SK-N-SH treated with all-trans-retinoic acid at 6 μM for 48 hours (cell line): ENCODE results near the gene WWC1.

Source experiments
- ATAC-seq: fragments of 200-7000 bp; cut with Tn5 transposase; 3 replicates; pipeline ENCODE4 v1.9.1; 2020; ENCODE audit warnings: mild to moderate bottlenecking, moderate library complexity
- ARNTL ChIP-seq: fragments of 450-650 bp; formaldehyde crosslinking; IDR thresholded peaks from 2 replicates; pipeline ENCODE4 v1.5.0; 2020; ENCODE audit warnings: low read depth, mild to moderate bottlenecking, moderate library complexity, borderline replicate concordance
- CSDC2 ChIP-seq: fragments of 250-450 bp; sonication (Bioruptor Pico); IDR thresholded peaks from 2 replicates; pipeline ENCODE4 v1.5.0; 2020; ENCODE audit warnings: mild to moderate bottlenecking, moderate library complexity
- ESRRG ChIP-seq: fragments of 250-450 bp; sonication (Bioruptor Pico); IDR thresholded peaks from 2 replicates; pipeline ENCODE4 v1.6.1; 2021; ENCODE audit warnings: mild to moderate bottlenecking
- GLIS3 ChIP-seq: fragments of 250-450 bp; sonication (Bioruptor Pico); IDR thresholded peaks from 2 replicates; pipeline ENCODE4 v1.5.0; 2020; ENCODE audit warnings: mild to moderate bottlenecking, moderate library complexity
- ISL1 ChIP-seq: fragments of 250-450 bp; sonication (Bioruptor Pico); IDR thresholded peaks from 2 replicates; pipeline ENCODE4 v2.1.2; 2022; ENCODE audit warnings: mild to moderate bottlenecking, moderate library complexity
- OSR1 ChIP-seq: fragments of 250-450 bp; sonication (Bioruptor Pico); IDR thresholded peaks from 2 replicates; pipeline ENCODE4 v1.8.0; 2022; ENCODE audit warnings: moderate library complexity, mild to moderate bottlenecking, inconsistent platforms
- PATZ1 ChIP-seq: fragments of 250-450 bp; sonication (Bioruptor Pico); IDR thresholded peaks from 2 replicates; pipeline ENCODE4 v1.8.0; 2020; ENCODE audit warnings: mild to moderate bottlenecking, moderate library complexity, borderline replicate concordance
- PPARA ChIP-seq: fragments of 250-450 bp; sonication (Bioruptor Pico); IDR thresholded peaks from 2 replicates; pipeline ENCODE4 v1.5.0; 2020; ENCODE audit warnings: mild to moderate bottlenecking, borderline replicate concordance
- RARB ChIP-seq: fragments of 250-450 bp; sonication (Bioruptor Pico); IDR thresholded peaks from 2 replicates; pipeline ENCODE4 v1.8.0; 2021; ENCODE audit warnings: mild to moderate bottlenecking, moderate library complexity
- SNAI2 ChIP-seq: fragments of 250-450 bp; sonication (Bioruptor Pico); IDR thresholded peaks from 2 replicates; pipeline ENCODE4 v1.5.0; 2020; ENCODE audit warnings: mild to moderate bottlenecking, moderate library complexity
- TCF4 ChIP-seq: fragments of 250-450 bp; sonication (Bioruptor Pico); IDR thresholded peaks from 2 replicates; pipeline ENCODE4 v1.8.0; 2021; ENCODE audit warnings: mild to moderate bottlenecking, moderate library complexity, borderline replicate concordance
- TOX ChIP-seq: fragments of 250-450 bp; sonication (Bioruptor Pico); IDR thresholded peaks from 2 replicates; pipeline ENCODE4 v1.8.0; 2021; ENCODE audit warnings: mild to moderate bottlenecking, moderate library complexity, borderline replicate concordance
- ZC3H10 ChIP-seq: fragments of 250-450 bp; sonication (Bioruptor Pico); IDR thresholded peaks from 2 replicates; pipeline ENCODE4 v1.5.1; 2021; ENCODE audit warnings: mild to moderate bottlenecking, moderate library complexity
- ZFP3 ChIP-seq: fragments of 250-450 bp; sonication (Bioruptor Pico); IDR thresholded peaks from 2 replicates; pipeline ENCODE4 v1.5.0; 2020; ENCODE audit warnings: mild to moderate bottlenecking, moderate library complexity
- ZNF565 ChIP-seq: fragments of 450-650 bp; formaldehyde crosslinking; conservative IDR thresholded peaks from 2 replicates; pipeline ENCODE4 v1.5.0; 2020; ENCODE audit warnings: low read depth, mild to moderate bottlenecking, moderate library complexity
- ZNF70 ChIP-seq: fragments of 450-650 bp; formaldehyde crosslinking; IDR thresholded peaks from 2 replicates; pipeline ENCODE4 v1.5.0; 2020; ENCODE audit warnings: mild to moderate bottlenecking, moderate library complexity
- ZNF8 ChIP-seq: fragments of 450-650 bp; formaldehyde crosslinking; IDR thresholded peaks from 2 replicates; pipeline ENCODE4 v1.5.0; 2020; ENCODE audit warnings: mild to moderate bottlenecking, moderate library complexity
- TF ChIP-seq, protein P1 (sequence below): fragments of 250-450 bp; sonication (Bioruptor Pico); IDR thresholded peaks from 2 replicates; pipeline ENCODE4 v1.5.1; 2021; ENCODE audit warnings: mild to moderate bottlenecking, moderate library complexity
- TF ChIP-seq, protein P2 (sequence below): fragments of 250-450 bp; sonication (Bioruptor Pico); IDR thresholded peaks from 2 replicates; pipeline ENCODE4 v1.5.0; 2020; ENCODE audit warnings: mild to moderate bottlenecking, moderate library complexity
- TF ChIP-seq, protein P3 (sequence below): fragments of 250-450 bp; sonication (Bioruptor Pico); IDR thresholded peaks from 2 replicates; pipeline ENCODE4 v1.8.0; 2021; ENCODE audit warnings: low read depth, mild to moderate bottlenecking, moderate library complexity, borderline replicate concordance

The WWC1 gene

GRCh38 chr5:168291342-168291963 is at the start of gene WWC1:
WWC1 (plus strand) TSS chr5:168291645; CDS start chr5:168292153, 508 bp downstream.
- TF ChIP-seq, protein P1, sequence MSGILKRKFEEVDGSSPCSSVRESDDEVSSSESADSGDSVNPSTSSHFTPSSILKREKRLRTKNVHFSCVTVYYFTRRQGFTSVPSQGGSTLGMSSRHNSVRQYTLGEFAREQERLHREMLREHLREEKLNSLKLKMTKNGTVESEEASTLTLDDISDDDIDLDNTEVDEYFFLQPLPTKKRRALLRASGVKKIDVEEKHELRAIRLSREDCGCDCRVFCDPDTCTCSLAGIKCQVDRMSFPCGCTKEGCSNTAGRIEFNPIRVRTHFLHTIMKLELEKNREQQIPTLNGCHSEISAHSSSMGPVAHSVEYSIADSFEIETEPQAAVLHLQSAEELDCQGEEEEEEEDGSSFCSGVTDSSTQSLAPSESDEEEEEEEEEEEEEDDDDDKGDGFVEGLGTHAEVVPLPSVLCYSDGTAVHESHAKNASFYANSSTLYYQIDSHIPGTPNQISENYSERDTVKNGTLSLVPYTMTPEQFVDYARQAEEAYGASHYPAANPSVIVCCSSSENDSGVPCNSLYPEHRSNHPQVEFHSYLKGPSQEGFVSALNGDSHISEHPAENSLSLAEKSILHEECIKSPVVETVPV (CRISPR knock-in tag): no peak
- TF ChIP-seq ZC3H10 (CRISPR knock-in tag) (no peak), PATZ1 (no peak), ISL1 (CRISPR knock-in tag) (no peak), ZFP3 (CRISPR knock-in tag) (no peak), CSDC2 (CRISPR knock-in tag) (no peak), ZNF70 (CRISPR knock-in tag) (no peak), PPARA (CRISPR knock-in tag) (no peak), TOX (CRISPR knock-in tag) (no peak), RARB (CRISPR knock-in tag) (no peak)
- peak; percentile 79 for ATAC-seq

GRCh38 chr5:168244838-168245559 is 46.4 kb upstream of the WWC1 start:
- no peak for ATAC-seq
- TF ChIP-seq PATZ1 (no peak), ARNTL (CRISPR knock-in tag) (no peak), PPARA (CRISPR knock-in tag) (no peak), ZFP3 (CRISPR knock-in tag) (no peak), SNAI2 (CRISPR knock-in tag) (no peak), TOX (CRISPR knock-in tag) (no peak), ZNF565 (CRISPR knock-in tag) (no peak), ZC3H10 (CRISPR knock-in tag) (no peak), TCF4 (no peak), ZNF8 (CRISPR knock-in tag) (no peak), CSDC2 (CRISPR knock-in tag) (no peak), ESRRG (CRISPR knock-in tag) (no peak), OSR1 (CRISPR knock-in tag) (no peak), ZNF70 (CRISPR knock-in tag) (no peak), RARB (CRISPR knock-in tag) (no peak), GLIS3 (CRISPR knock-in tag) (no peak)
- TF ChIP-seq, protein P2, sequence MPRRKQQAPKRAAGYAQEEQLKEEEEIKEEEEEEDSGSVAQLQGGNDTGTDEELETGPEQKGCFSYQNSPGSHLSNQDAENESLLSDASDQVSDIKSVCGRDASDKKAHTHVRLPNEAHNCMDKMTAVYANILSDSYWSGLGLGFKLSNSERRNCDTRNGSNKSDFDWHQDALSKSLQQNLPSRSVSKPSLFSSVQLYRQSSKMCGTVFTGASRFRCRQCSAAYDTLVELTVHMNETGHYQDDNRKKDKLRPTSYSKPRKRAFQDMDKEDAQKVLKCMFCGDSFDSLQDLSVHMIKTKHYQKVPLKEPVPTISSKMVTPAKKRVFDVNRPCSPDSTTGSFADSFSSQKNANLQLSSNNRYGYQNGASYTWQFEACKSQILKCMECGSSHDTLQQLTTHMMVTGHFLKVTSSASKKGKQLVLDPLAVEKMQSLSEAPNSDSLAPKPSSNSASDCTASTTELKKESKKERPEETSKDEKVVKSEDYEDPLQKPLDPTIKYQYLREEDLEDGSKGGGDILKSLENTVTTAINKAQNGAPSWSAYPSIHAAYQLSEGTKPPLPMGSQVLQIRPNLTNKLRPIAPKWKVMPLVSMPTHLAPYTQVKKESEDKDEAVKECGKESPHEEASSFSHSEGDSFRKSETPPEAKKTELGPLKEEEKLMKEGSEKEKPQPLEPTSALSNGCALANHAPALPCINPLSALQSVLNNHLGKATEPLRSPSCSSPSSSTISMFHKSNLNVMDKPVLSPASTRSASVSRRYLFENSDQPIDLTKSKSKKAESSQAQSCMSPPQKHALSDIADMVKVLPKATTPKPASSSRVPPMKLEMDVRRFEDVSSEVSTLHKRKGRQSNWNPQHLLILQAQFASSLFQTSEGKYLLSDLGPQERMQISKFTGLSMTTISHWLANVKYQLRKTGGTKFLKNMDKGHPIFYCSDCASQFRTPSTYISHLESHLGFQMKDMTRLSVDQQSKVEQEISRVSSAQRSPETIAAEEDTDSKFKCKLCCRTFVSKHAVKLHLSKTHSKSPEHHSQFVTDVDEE (CRISPR knock-in tag): no peak
- TF ChIP-seq, protein P3, sequence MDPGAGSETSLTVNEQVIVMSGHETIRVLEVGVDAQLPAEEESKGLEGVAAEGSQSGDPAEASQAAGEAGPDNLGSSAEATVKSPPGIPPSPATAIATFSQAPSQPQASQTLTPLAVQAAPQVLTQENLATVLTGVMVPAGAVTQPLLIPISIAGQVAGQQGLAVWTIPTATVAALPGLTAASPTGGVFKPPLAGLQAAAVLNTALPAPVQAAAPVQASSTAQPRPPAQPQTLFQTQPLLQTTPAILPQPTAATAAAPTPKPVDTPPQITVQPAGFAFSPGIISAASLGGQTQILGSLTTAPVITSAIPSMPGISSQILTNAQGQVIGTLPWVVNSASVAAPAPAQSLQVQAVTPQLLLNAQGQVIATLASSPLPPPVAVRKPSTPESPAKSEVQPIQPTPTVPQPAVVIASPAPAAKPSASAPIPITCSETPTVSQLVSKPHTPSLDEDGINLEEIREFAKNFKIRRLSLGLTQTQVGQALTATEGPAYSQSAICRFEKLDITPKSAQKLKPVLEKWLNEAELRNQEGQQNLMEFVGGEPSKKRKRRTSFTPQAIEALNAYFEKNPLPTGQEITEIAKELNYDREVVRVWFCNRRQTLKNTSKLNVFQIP (CRISPR knock-in tag): no peak
